A549 (cell line): ENCODE measurements around the gene SMG1. TPM values are rescaled to one million over a fixed set of nuclear protein-coding genes. Genes with fewer than 3 reads are reported as not detected.

Experiments
- ATAC-seq, 2 experiments: fragments of 200-7000 bp in 1 of 2; fragments of >200 bp in 1 of 2; cut with Nextera tagmentation in 1 of 2; cut with Tn5 transposase in 1 of 2; 3 replicates each; pipeline versions ENCODE4 v1.8.0 to v1.9.1; 2018 to 2020; ENCODE audit warnings: mild to moderate bottlenecking in 1 of 2, moderate library complexity in 1 of 2
- CTCF ChIA-PET: fragments of 300-600 bp; sonication (Branson Sonifier 250); formaldehyde crosslinking; extraction: SDS; loops from one replicate; lab custom pipeline; 2021; ENCODE audit warnings: antibody characterized with exemption, inconsistent platforms; lab: Yijun Ruan, JAX
- POLR2A ChIA-PET: fragments of 350-600 bp; formaldehyde crosslinking; extraction: SDS; loops from one replicate; lab custom pipeline; 2021; ENCODE audit warnings: antibody characterized with exemption, inconsistent platforms; lab: Yijun Ruan, JAX
- DNase-seq, 2 experiments: peaks; one replicate each; pipeline versions ENCODE4 v3.0.0 to v3.0.0-alpha.2; 2011 to 2016; ENCODE audit warnings: low read depth in 1 of 2, low spot score in 1 of 2
- FAIRE-seq: peaks from 2 replicates; lab custom pipeline; 2011; peaks lifted over from hg19 to GRCh38; lab: Jason Lieb, UNC
- H3K27ac ChIP-seq, 2 experiments: fragments of >200 bp; sonication (Bioruptor Twin); formaldehyde crosslinking; 3 replicates each; pipeline ENCODE4 v1.5.1; 2016 to 2017
- H3K4me1 ChIP-seq: fragments of >200 bp; sonication (Bioruptor Twin); formaldehyde crosslinking; 3 replicates; pipeline ENCODE4 v1.6.1; 2016
- H3K4me2 ChIP-seq: fragments of >200 bp; sonication (Bioruptor Twin); formaldehyde crosslinking; 3 replicates; pipeline ENCODE4 v1.6.1; 2016
- H3K4me3 ChIP-seq: fragments of >200 bp; sonication (Bioruptor Twin); formaldehyde crosslinking; 3 replicates; pipeline ENCODE4 v1.5.1; 2016
- H3K9me3 ChIP-seq: fragments of >200 bp; sonication (Bioruptor Twin); formaldehyde crosslinking; 3 replicates; pipeline ENCODE4 v1.6.1; 2016
- ATOH8 ChIP-seq: fragments of 250-450 bp; sonication (Bioruptor Pico); IDR thresholded peaks from 2 replicates; pipeline ENCODE4 v1.5.0; 2020; ENCODE audit warnings: low read depth, mild to moderate bottlenecking, moderate library complexity
- BCL3 ChIP-seq: fragments of >200 bp; sonication (Bioruptor Twin); formaldehyde crosslinking; IDR thresholded peaks from 3 replicates; pipeline ENCODE4 v1.6.1; 2016
- CBX2 ChIP-seq: fragments of 200-600 bp; sonication (generic); IDR thresholded peaks from 2 replicates; pipeline ENCODE4 v1.6.1; 2016; ENCODE audit warnings: low read depth, mild to moderate bottlenecking, borderline replicate concordance
- CHD2 ChIP-seq: fragments of 150-350 bp; IDR thresholded peaks from 2 replicates; pipeline ENCODE4 v1.6.1; 2014; ENCODE audit warnings: low read length; ENCODE audit not compliant: partially characterized antibody
- CHD4 ChIP-seq: fragments of 200-600 bp; sonication (generic); IDR thresholded peaks from 2 replicates; pipeline ENCODE4 v1.6.1; 2016; ENCODE audit warnings: antibody characterized with exemption, mild to moderate bottlenecking, borderline replicate concordance
- EHF ChIP-seq: fragments of 250-450 bp; sonication (Bioruptor Pico); IDR thresholded peaks from 2 replicates; pipeline ENCODE4 v1.5.0; 2020; ENCODE audit warnings: mild to moderate bottlenecking
- EHMT2 ChIP-seq: fragments of 200-600 bp; sonication (generic); IDR thresholded peaks from 2 replicates; pipeline ENCODE4 v1.6.1; 2016; ENCODE audit warnings: antibody characterized with exemption, low read depth, mild to moderate bottlenecking, moderate library complexity
- FOSB ChIP-seq: fragments of 250-450 bp; sonication (Bioruptor Pico); IDR thresholded peaks from 2 replicates; pipeline ENCODE4 v1.5.0; 2020; ENCODE audit warnings: mild to moderate bottlenecking, moderate library complexity
- GATA3 ChIP-seq: IDR thresholded peaks from 2 replicates; pipeline ENCODE4 v1.6.1; 2012; ENCODE audit warnings: borderline replicate concordance
- HEYL ChIP-seq: fragments of 250-450 bp; sonication (Bioruptor Pico); IDR thresholded peaks from 2 replicates; pipeline ENCODE4 v1.8.0; 2021; ENCODE audit warnings: mild to moderate bottlenecking, moderate library complexity
- HOXA7 ChIP-seq: fragments of 250-450 bp; sonication (Bioruptor Pico); IDR thresholded peaks from 2 replicates; pipeline ENCODE4 v1.5.0; 2020; ENCODE audit warnings: mild to moderate bottlenecking, moderate library complexity
- JUNB ChIP-seq: fragments of >200 bp; sonication (Bioruptor Twin); formaldehyde crosslinking; IDR thresholded peaks from 2 replicates; pipeline ENCODE4 v1.6.1; 2016
- KDM5A ChIP-seq: fragments of 200-600 bp; sonication (generic); IDR thresholded peaks from 2 replicates; pipeline ENCODE4 v1.6.1; 2016; ENCODE audit warnings: antibody characterized with exemption, mild to moderate bottlenecking
- MAZ ChIP-seq: fragments of 150-350 bp; IDR thresholded peaks from 2 replicates; pipeline ENCODE4 v1.6.1; 2014; ENCODE audit warnings: antibody characterized with exemption, low read depth, low read length, borderline replicate concordance
- NFE2L2 ChIP-seq: fragments of 150-350 bp; conservative IDR thresholded peaks from 2 replicates; pipeline ENCODE4 v1.6.1; 2014; ENCODE audit warnings: low read length
- NR3C1 ChIP-seq: fragments of >200 bp; sonication (Bioruptor Twin); formaldehyde crosslinking; IDR thresholded peaks from 3 replicates; pipeline ENCODE4 v1.6.1; 2017
- PBX3 ChIP-seq: IDR thresholded peaks from 2 replicates; pipeline ENCODE4 v1.6.1; 2012
- POLR2AphosphoS2 ChIP-seq: conservative IDR thresholded peaks from 2 replicates; pipeline ENCODE4 v1.6.1; 2012; ENCODE audit warnings: low read length, improper control_type of control experiment, inconsistent platforms
- RAD21 ChIP-seq, 2 experiments: fragments of >200 bp in 1 of 2; sonication (Bioruptor Twin) in 1 of 2; formaldehyde crosslinking in 1 of 2; IDR thresholded peaks in 1 of 2; conservative IDR thresholded peaks in 1 of 2; 2 replicates in 1 of 2; 3 replicates in 1 of 2; pipeline ENCODE4 v1.6.1; 2012 to 2018; ENCODE audit warnings: inconsistent platforms in 1 of 2
- RCOR1 ChIP-seq: fragments of 150-350 bp; IDR thresholded peaks from 2 replicates; pipeline ENCODE4 v1.6.1; 2014; ENCODE audit warnings: antibody characterized with exemption, low read length, low read depth
- RFX5 ChIP-seq: fragments of 450-650 bp; IDR thresholded peaks from 2 replicates; pipeline ENCODE4 v1.7.1; 2014; ENCODE audit warnings: antibody characterized with exemption, mild to moderate bottlenecking, moderate library complexity
- RNF2 ChIP-seq: fragments of 200-600 bp; sonication (generic); IDR thresholded peaks from 2 replicates; pipeline ENCODE4 v1.6.1; 2016; ENCODE audit warnings: low read depth, mild to moderate bottlenecking, antibody characterized with exemption, moderate library complexity, borderline replicate concordance
- SREBF2 ChIP-seq: fragments of 450-650 bp; IDR thresholded peaks from 2 replicates; pipeline ENCODE4 v1.6.1; 2014; ENCODE audit warnings: mild to moderate bottlenecking, moderate library complexity
- USF2 ChIP-seq: fragments of 450-650 bp; IDR thresholded peaks from 2 replicates; pipeline ENCODE4 v1.6.1; 2014; ENCODE audit warnings: antibody characterized with exemption
- ZFP36 ChIP-seq: fragments of 450-650 bp; IDR thresholded peaks from 2 replicates; pipeline ENCODE4 v1.6.1; 2014; ENCODE audit warnings: borderline replicate concordance; ENCODE audit not compliant: partially characterized antibody
- ZSCAN20 ChIP-seq: fragments of 250-450 bp; sonication (Bioruptor Pico); IDR thresholded peaks from 2 replicates; pipeline ENCODE4 v1.8.0; 2022; ENCODE audit warnings: mild to moderate bottlenecking, moderate library complexity
- WGBS: methylation state at CpG from one replicate; pipeline ENCODE4 v1.1.6; 2017; ENCODE audit errors: missing lambda C conversion rate; 5-methylcytosine and 5-hydroxymethylcytosine counted together
- polyA plus RNA-seq, 4 experiments: library from polyadenylated mRNA; depleted of rRNA in 3 of 4; stranded (reverse); fragments of >200 nt; fragmentation: RNase III in 1 of 4; extraction: RNeasy Plus Mini Kit Qiagen cat#74134 plus additional on column Dnase treatment in 1 of 4; gene quantifications; 2 replicates in 3 of 4; 3 replicates in 1 of 4; pipeline ENCODE4 v1.2.3, GENCODE V29; 2011 to 2017

The SMG1 gene
- polyA plus RNA-seq, 2 of the 4 experiments (the other 2 are of a cell fraction) = 15.7 to 63.8 TPM

- FAIRE-seq (no peak), ATAC-seq (no peak), DNase-seq (no peak)
- Histone ChIP-seq H3K9me3 (no peaks in the 10 kb centered on the region), H3K4me1 (peaks cover 46% of the 10 kb centered on the region), H3K27ac (peak overlapping the region; percentile 63 to 76), H3K4me3 (no peak overlapping the region), H3K4me2 (peak overlapping the region; percentile 65)
- POLR2A ChIA-PET = interaction anchor here (0.6 to 1.2 kb wide), 4 partner anchors 11 to 215 kb away, joined by 5 to 8 read pairs (median 6); partner anchors contain the start of gene RPS15A
- CTCF ChIA-PET = interaction anchor here (1.0 to 1.6 kb wide), 4 partner anchors 11 to 142 kb away, joined by 3 to 5 read pairs (median 4); no protein-coding TSS in a partner anchor
- WGBS = 35% methylated on average over 5 of the region's 5 CpGs
- TF ChIP-seq MAZ (no peak), ATOH8 (no peak), ZFP36 (no peak), KDM5A (no peak), NFE2L2 (no peak), CHD2 (no peak), EHF (no peak), POLR2AphosphoS2 (no peak), RCOR1 (no peak)
Measured at GRCh38 chr16:18803569-18804462, 122.4 kb downstream of the SMG1 start.

- 88% methylated on average over 16 of the region's 16 CpGs for WGBS
- TF ChIP-seq JUNB = no peak
- TF ChIP-seq RAD21 (conservative IDR thresholded peaks at IDR 0.05 in 1 of 2, IDR thresholded peaks at IDR 0.05 in 1 of 2) = no peak
- no peak for TF ChIP-seq FOSB
- TF ChIP-seq RCOR1 = no peak
- TF ChIP-seq USF2 = no peak
- TF ChIP-seq NR3C1 = no peak
- TF ChIP-seq EHMT2 = no peak
- Histone ChIP-seq H3K4me3 (no peak overlapping the region), H3K4me2 (peak overlapping the region; percentile 85), H3K4me1 (peaks cover 56% of the 10 kb centered on the region), H3K27ac (peak overlapping the region; percentile 63 to 94; a peak in 4 of 6 replicates), H3K9me3 (no peaks in the 10 kb centered on the region)
- FAIRE-seq = no peak
- ChIA-PET POLR2A (interaction anchor here (0.6 to 5.7 kb wide), 3 partner anchors 14 to 214 kb away, joined by 5 to 208 read pairs (median 5); partner anchors contain the start of gene RPS15A), CTCF (interaction anchor here (0.9 to 4.0 kb wide), 10 partner anchors 8 to 271 kb away, joined by 3 to 52 read pairs (median 11); partner anchors contain the start of gene RPS15A)
- DNase-seq = no peak
- ATAC-seq = no peak
Measured at GRCh38 chr16:18802767-18803343, 123.4 kb downstream of the SMG1 start.

- FAIRE-seq (peak; percentile 78), ATAC-seq (peak; percentile 93 to 95), DNase-seq (peak; percentile 97 to 100)
- POLR2A ChIA-PET = interaction anchor here (0.6 to 5.7 kb wide), 30 partner anchors 9 to 754 kb away, joined by 3 to 208 read pairs (median 4); partner anchors contain the start of genes COQ7, ITPRIPL2, RPS15A and TMC7
- CTCF ChIA-PET = interaction anchor here (0.5 to 4.0 kb wide), 39 partner anchors 9 to 1008 kb away, joined by 3 to 52 read pairs (median 4); partner anchors contain the start of gene RPS15A
- WGBS = 2% methylated on average over 35 of the region's 77 CpGs
- Histone ChIP-seq H3K4me2 (peak within 1 kb of the TSS; percentile 97), H3K4me1 (peaks cover 61% of the 10 kb centered on the region), H3K9me3 (no peaks in the 10 kb centered on the region), H3K4me3 (peak within 1 kb of the TSS; percentile 92), H3K27ac (peak within 1 kb of the TSS; percentile 87 to 94)
- no peak for TF ChIP-seq RNF2
- no peak for TF ChIP-seq NR3C1
- TF ChIP-seq HEYL (CRISPR knock-in tag) = no peak
- no peak for TF ChIP-seq SREBF2
- no peak for TF ChIP-seq RCOR1
- TF ChIP-seq BCL3 = peak; percentile 99
- peak; percentile 83 for TF ChIP-seq PBX3
- TF ChIP-seq MAZ = no peak; the same call in 1 of the 2 replicates
- TF ChIP-seq CBX2 = no peak; the same call in 1 of the 2 replicates
- peak; percentile 91 for TF ChIP-seq HOXA7 (CRISPR knock-in tag)
- no peak for TF ChIP-seq CHD4
- TF ChIP-seq ZFP36 = no peak
- TF ChIP-seq ZSCAN20 (CRISPR knock-in tag) = no peak
- peak; percentile 74; the same call in 1 of the 2 replicates for TF ChIP-seq RFX5
- TF ChIP-seq GATA3 = no peak
- TF ChIP-seq RAD21 (conservative IDR thresholded peaks at IDR 0.05 in 1 of 2, IDR thresholded peaks at IDR 0.05 in 1 of 2) = peak; percentile 49 to 63
- TF ChIP-seq EHMT2 = no peak
Measured at GRCh38 chr16:18801145-18801972, 124.8 kb downstream of the SMG1 start, which contains the start of gene ARL6IP1. TSS of gene ARL6IP1 (minus strand) at chr16:18801549. CDS start at chr16:18801466, 83 bp downstream.
